ENCODE measurements around the gene GGT5.

The GGT5 gene

DNA sequence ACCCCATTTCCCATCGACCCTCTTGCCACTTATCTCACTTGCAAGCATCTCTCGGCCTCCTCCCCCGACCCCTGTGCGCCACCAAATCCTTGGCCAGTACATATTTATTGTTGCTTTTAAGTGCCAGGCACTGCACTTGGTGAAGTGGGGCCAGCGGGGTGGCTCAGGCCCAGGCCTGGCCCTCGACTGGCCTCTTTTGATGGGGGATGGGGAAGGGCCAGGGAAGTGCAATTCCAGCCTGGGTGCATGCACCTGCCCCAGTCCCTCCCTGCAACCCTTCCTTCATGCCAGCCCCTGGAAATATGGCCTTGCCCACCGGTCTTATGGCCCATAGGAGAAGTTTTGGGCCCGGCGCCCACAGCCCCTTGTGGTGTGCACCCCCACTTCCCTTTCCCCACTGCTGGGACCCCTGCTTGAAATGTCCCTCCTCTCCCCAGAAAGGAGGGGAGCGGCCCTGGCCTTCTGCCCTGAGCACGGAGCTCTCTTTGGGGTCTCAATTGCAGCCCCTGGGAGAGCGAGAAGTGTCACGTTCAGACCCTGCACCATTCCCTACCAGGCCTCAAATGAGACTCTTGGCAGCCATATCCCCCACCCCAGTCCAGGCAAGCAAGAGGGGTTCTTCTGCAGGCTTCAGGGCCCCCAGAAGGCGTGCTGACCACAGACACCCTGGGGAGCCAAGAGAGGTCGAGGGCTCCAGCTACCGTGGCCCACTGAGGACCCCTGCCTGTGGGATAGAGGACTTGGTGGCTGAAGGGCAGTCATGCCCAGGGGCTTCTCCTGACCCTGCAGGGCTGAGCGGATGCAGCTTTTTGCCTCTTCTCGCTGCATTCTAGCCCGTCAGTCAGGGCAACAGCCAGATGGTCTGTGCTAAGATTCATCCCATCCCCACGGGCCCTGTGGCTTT is 62.6 kb downstream of the GGT5 start:
- no peak for DNase-seq

DNA sequence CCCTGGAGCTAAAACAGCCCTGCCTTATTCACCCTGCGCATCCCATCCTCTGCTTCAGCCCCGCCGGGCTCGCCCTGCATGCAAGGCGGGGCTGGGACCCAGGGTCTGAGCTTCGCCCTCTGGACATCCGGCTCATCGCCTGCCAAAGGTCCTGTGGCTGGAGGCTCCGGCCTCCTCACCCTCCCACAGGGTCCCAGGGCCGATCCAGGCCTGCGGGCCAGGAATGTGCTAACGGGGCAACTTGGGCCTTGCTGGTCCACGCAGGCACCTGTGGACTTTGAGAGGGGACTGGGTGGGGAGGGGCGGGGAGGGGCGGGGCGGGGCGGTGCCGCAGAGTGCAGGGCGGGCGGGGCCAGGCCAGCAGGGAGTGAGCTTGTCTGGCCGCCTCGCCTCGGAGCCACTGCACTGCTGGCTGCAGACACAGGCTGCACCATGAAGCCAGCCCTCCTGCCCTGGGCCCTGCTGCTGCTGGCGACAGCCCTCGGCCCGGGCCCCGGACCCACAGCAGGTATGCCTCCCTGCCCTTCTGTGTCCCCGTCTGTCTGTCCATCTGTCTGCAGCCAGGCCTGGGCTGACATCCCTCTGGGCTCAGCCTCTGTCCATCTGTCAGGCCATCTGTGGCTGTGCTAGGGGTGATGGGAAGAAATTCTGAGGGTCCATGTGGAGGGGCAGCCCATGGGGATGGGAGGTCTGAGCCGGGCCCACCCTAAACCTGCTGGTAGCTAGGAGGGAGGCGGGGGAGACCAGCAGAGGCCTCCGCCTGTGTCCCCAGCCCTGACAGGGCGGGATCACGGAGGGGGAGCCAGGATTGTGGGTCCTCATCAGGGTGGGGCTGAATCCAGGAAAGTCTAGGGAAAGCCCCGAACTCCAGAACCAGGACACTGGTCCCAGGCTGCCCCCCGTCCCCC is 63.5 kb downstream of the GGT5 start, which contains the start of gene SUSD2:
TSS of gene SUSD2 (plus strand) at position 400 of the 908 bp plus-strand sequence. CDS start at position 433, 33 bp downstream.
- DNase-seq = no peak

DNA sequence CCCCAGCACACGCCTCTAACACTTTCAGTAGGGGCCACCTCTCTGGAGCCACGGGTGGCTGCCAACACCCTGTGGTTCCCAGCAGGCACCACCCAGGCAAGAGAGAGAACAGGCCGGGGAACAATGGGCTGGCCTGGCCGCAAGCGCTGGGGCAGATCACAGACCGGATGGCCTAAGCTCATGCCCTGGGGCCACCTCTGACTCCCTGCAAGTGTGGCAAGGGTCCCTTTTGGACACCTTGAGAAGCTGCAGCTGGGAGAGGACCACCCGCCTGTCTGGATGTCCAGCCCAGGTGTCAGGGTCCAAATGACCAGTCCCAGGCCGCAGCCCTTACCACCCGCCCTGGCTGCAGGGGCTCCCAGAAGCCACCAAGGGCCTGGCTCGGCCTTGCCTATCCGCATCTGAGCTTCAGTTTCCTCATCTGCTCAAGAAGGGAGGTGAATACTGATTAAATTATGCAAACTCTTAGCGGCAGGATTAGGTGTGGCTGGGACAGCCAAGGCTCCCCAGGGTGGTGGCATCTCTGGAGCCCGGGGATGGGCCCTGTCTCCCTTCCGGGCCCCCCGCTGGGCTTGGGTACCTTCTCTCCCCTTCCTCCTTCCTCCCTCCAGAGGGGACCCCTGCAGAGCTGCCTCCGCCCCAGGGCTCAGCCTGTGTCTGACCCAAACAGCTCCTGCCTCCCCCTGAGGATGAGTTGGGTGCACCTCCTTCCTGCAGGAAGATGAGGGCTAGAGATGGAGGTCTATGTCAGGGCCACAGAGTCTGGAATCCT is 64.4 kb downstream of the GGT5 start:
- no peak for DNase-seq

- DNase-seq = no peak
These were observed 65.2 kb downstream of the GGT5 start for GRCh38 chr22:24179478-24180210.

GRCh38 chr22:24178502-24179440 is 66.1 kb downstream of the GGT5 start:
- no peak for DNase-seq

DNA sequence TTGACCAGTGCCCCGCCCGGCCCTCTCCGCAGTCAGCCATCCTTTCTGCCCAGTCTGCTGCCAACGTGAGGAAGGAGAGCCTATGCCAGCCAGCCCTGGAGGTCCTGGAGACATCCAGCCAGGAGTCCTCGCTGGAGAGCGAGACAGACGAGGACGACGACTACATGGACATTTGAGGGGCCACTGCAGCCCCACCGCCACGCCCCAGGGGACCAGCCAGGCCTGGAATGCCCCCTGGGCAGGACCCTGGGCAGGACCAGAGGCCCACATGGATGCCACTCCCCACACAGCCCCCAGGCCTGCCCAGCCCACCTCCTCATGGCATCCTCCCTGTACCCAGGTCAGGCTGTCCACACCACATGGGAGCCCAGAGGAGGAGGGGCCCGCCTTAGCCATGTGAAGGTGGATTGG is 66.9 kb downstream of the GGT5 start:
- no peak for DNase-seq

DNA sequence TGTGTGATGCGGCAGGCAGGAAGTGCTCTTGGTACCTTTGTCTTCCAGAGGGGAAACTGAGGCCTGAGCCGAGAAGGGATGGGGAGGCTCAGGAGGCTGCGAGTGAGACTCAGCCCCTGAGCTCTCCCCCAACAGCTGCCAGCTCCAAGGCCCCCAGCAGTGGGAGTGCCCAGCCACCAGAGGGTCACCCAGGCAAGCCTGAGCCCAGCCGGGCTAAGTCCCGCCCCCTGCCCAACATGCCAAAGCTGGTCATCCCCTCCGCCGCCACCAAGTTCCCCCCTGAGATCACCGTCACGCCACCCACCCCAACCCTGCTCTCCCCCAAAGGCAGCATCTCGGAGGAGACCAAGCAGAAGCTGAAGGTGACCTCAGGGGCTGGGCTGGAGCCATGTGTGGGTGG is 67.4 kb downstream of the GGT5 start:
- no peak for DNase-seq

- no peak for DNase-seq
These were observed 67.8 kb downstream of the GGT5 start for GRCh38 chr22:24177045-24177444.

- no peak for DNase-seq
These were observed 68.3 kb downstream of the GGT5 start for GRCh38 chr22:24176630-24177029.

DNA sequence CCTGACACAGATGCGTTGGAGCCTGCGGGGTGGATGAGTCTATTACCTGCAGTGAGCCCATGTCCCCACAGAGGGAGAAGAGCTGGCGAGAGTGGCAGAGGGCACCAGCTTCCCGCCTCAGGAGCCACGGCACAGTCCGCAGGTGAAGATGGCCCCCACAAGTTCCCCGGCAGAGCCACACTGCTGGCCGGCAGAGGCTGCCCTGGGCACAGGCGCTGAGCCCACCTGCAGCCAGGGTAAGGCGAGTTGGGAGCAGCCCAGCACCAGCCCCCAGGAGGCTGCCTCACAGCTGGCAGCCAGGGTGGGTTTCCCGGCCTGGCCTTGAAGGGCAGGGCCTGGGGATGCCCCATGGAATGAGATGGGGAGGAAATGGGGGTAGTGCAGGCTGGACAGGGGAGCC is 68.8 kb downstream of the GGT5 start:
- DNase-seq = no peak

- DNase-seq = no peak
These were observed 69.6 kb downstream of the GGT5 start for GRCh38 chr22:24175160-24175808.

DNA sequence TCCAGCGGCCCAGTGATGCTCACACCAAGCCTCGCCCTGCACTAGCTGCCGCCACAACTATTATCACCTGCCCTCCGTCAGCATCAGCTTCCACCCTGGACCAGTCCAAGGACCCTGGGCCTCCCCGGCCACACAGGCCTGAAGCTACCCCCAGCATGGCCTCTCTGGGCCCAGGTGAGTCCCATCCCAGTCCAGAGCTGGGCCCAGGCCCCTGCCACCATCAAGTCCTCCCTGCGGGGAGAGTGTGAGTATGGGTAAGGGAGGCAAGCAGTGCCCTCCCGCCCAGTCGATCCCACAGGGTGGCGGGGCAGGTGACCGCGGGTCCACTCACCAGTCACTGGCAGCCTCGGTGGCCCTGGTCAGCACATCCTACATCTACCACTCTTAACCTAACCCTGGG is 73.1 kb downstream of the GGT5 start:
- no peak for DNase-seq

GRCh38 chr22:24170632-24171031 is 74.2 kb downstream of the GGT5 start:
- no peak for DNase-seq

DNA sequence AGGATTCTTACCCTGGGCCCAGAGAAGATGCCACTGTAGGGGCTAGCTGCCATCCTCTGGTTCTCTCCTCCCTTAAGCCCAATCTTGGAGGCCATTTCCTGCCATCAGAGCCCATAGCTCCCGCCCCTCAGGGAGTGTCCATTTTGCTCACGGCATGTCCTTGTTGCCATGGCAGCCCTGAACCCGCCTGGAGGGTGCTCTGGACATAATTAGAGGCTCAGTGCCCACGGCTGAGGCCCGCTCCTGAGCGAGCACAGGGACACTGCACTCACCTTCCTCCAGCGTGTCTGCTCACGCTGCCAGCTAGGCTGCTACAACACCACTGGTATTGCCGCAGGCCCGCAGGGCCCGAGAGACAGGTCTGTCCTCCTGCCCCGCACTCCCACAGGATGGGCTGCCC is 74.7 kb downstream of the GGT5 start:
- DNase-seq = no peak

All from NCI-H2029 (cell line).